Gastroesophageal sphincter (tissue), 3 donors: ENCODE data around the gene PIK3C3.

Experiments used
- CTCF ChIP-seq, 4 experiments: fragments of 200-600 bp in 2 of 4; fragments of 450-650 bp in 2 of 4; sonication (generic) in 1 of 4; IDR thresholded peaks; one replicate each; pipeline ENCODE4 v1.5.1; 2017 to 2019; ENCODE audit warnings: antibody characterized with exemption in 4 of 4, mild to moderate bottlenecking in 2 of 4, moderate library complexity in 2 of 4
- EP300 ChIP-seq: sonication (generic); formaldehyde crosslinking; IDR thresholded peaks from one replicate; pipeline ENCODE4 v1.6.1; 2017; ENCODE audit warnings: antibody characterized with exemption, mild to moderate bottlenecking
- POLR2A ChIP-seq, 2 donors: fragments of 450-650 bp; IDR thresholded peaks; one replicate each; pipeline ENCODE4 v1.6.1; 2017; ENCODE audit warnings: antibody characterized with exemption in 2 of 2, mild to moderate bottlenecking in 2 of 2, moderate library complexity in 1 of 2
- POLR2AphosphoS5 ChIP-seq: sonication (generic); formaldehyde crosslinking; IDR thresholded peaks from one replicate; pipeline ENCODE4 v1.6.1; 2017; ENCODE audit warnings: antibody characterized with exemption

GRCh38 chr18:41936471-41937134 lies 18.4 kb upstream of the PIK3C3 start:
- TF ChIP-seq CTCF (IDR thresholded peaks at IDR 0.05) (no peak), POLR2A (IDR thresholded peaks at IDR 0.05) (no peak), EP300 (no peak), POLR2AphosphoS5 (no peak)
